Loucy (cell line): Measurements from ENCODE around the gene PRKACA.

ENCODE experiments used
- EZH2phosphoT487 ChIP-seq: fragments of 200-600 bp; IDR thresholded peaks from 2 replicates; pipeline ENCODE4 v1.6.1; 2018; ENCODE audit warnings: antibody characterized with exemption, mild to moderate bottlenecking, moderate library complexity, borderline replicate concordance
- TF ChIP-seq, protein P1 (sequence below): fragments of 200-600 bp; sonication (generic); conservative IDR thresholded peaks from 2 replicates; pipeline ENCODE4 v1.5.1; 2014; ENCODE audit warnings: mild to moderate bottlenecking, antibody characterized with exemption, low read length

DNA sequence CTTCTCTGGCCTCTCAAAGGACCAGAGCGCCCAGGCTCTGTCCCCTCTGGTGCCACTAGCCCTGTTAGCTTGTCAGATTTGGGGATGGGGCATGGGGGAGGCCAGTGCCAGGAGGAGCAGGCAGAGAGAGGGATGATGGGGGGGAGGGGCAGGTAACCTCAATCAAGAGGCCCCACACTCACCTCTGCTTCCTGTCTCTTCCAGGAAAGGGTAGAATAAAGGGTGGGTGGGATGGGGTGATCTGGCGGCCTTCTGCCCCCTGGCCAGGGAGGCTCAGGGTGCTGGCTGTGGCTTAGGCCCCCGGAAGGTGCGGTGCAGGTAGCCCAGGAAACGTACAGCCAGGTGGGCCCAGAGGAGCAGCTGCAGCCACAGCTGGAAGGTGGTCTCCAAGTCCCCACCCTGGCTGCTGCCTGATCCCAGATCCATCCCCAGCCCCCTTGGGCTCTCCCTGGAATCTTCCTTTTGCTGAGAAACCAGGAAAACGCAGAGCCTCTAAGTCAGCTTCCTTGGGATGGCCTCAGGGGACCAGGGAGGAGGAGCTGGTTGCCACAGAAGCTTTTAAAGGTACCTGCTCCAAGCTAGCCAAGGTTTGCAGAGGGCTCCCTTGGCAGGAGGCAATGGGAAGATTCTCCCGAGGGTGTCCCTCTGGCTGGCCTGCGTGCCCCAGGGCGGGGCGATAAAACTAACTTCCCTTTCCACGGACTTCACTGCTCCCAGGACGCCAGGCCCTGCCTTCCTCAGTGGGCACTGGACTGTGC lies 5.3 kb downstream of the PRKACA start:
- TF ChIP-seq, protein P1, sequence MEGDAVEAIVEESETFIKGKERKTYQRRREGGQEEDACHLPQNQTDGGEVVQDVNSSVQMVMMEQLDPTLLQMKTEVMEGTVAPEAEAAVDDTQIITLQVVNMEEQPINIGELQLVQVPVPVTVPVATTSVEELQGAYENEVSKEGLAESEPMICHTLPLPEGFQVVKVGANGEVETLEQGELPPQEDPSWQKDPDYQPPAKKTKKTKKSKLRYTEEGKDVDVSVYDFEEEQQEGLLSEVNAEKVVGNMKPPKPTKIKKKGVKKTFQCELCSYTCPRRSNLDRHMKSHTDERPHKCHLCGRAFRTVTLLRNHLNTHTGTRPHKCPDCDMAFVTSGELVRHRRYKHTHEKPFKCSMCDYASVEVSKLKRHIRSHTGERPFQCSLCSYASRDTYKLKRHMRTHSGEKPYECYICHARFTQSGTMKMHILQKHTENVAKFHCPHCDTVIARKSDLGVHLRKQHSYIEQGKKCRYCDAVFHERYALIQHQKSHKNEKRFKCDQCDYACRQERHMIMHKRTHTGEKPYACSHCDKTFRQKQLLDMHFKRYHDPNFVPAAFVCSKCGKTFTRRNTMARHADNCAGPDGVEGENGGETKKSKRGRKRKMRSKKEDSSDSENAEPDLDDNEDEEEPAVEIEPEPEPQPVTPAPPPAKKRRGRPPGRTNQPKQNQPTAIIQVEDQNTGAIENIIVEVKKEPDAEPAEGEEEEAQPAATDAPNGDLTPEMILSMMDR: no peak
- TF ChIP-seq EZH2phosphoT487: no peak
